HEK293 (cell line): ENCODE measurements around the gene PROSER1.

ENCODE experiments used
- HOXA7 ChIP-seq: sonication (generic); formaldehyde crosslinking; IDR thresholded peaks from 2 replicates; pipeline ENCODE4 v1.8.1; 2022; ENCODE audit warnings: missing genetic modification reagents, borderline replicate concordance
- KLF9 ChIP-seq: fragments of 450-650 bp; formaldehyde crosslinking; IDR thresholded peaks from 2 replicates; pipeline ENCODE4 v1.5.1; 2016; ENCODE audit warnings: missing biosample characterization, missing genetic modification characterization, low read depth
- MYNN ChIP-seq: fragments of 450-650 bp; formaldehyde crosslinking; IDR thresholded peaks from 2 replicates; pipeline ENCODE4 v1.5.1; 2016; ENCODE audit warnings: missing biosample characterization, missing genetic modification characterization, borderline replicate concordance
- SP3 ChIP-seq: fragments of 450-650 bp; formaldehyde crosslinking; IDR thresholded peaks from 2 replicates; pipeline ENCODE4 v1.5.1; 2016; ENCODE audit warnings: missing biosample characterization, missing genetic modification characterization
- ZNF214 ChIP-seq: fragments of 450-650 bp; formaldehyde crosslinking; IDR thresholded peaks from 2 replicates; pipeline ENCODE4 v1.5.1; 2017; ENCODE audit warnings: missing biosample characterization, mild to moderate bottlenecking, missing genetic modification characterization, borderline replicate concordance
- ZNF23 ChIP-seq: fragments of 450-650 bp; formaldehyde crosslinking; IDR thresholded peaks from 2 replicates; pipeline ENCODE4 v1.5.1; 2016; ENCODE audit warnings: missing biosample characterization, missing genetic modification characterization, borderline replicate concordance
- ZNF426 ChIP-seq: fragments of 450-650 bp; formaldehyde crosslinking; IDR thresholded peaks from 2 replicates; pipeline ENCODE4 v1.5.1; 2017; ENCODE audit warnings: missing biosample characterization, missing genetic modification characterization, mild to moderate bottlenecking, inconsistent platforms, moderate library complexity
- ZNF514 ChIP-seq: fragments of 450-650 bp; formaldehyde crosslinking; IDR thresholded peaks from 2 replicates; pipeline ENCODE4 v1.5.1; 2016; ENCODE audit warnings: missing biosample characterization, missing genetic modification characterization
- ZNF623 ChIP-seq: fragments of 450-650 bp; formaldehyde crosslinking; IDR thresholded peaks from 2 replicates; pipeline ENCODE4 v1.5.1; 2016; ENCODE audit warnings: missing biosample characterization, missing genetic modification characterization
- TF ChIP-seq, protein P1 (sequence below): fragments of 450-650 bp; formaldehyde crosslinking; IDR thresholded peaks from 2 replicates; pipeline ENCODE4 v1.5.1; 2016; ENCODE audit warnings: missing biosample characterization, missing genetic modification characterization
- TF ChIP-seq, protein P2 (sequence below): fragments of 450-650 bp; formaldehyde crosslinking; IDR thresholded peaks from 2 replicates; pipeline ENCODE4 v1.5.1; 2016; ENCODE audit warnings: missing biosample characterization, missing genetic modification characterization
- TF ChIP-seq, protein P3 (sequence below): fragments of 450-650 bp; formaldehyde crosslinking; IDR thresholded peaks from 2 replicates; pipeline ENCODE4 v1.5.1; 2016; ENCODE audit warnings: missing biosample characterization, missing genetic modification characterization
- TF ChIP-seq, protein P4 (sequence below): fragments of 450-650 bp; IDR thresholded peaks from 2 replicates; pipeline ENCODE4 v1.5.1; 2018; ENCODE audit warnings: missing biosample characterization, mild to moderate bottlenecking, missing genetic modification characterization
- TF ChIP-seq, protein P5 (sequence below): IDR thresholded peaks from 2 replicates; pipeline ENCODE4 v1.6.1; 2011; ENCODE audit warnings: mild to moderate bottlenecking, low read depth, low read length, borderline replicate concordance

DNA sequence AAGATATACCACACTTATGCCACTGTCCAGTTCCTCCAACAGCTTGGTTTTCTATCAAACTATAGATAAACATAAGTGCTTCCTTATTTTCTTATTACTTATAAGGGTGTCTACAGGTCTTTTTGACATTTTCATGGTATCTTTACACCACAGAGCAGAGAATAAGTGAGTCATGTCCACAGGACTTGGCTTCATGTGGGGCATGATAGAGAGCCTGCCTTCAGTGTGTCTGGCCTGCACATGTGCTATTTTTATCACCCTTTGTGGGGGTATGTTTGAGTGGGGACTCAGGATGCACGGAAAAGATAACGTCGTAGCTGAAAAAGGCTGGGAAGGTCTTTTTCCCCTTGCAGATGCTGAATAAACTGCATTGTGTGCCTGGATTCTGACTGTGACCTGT is 39.1 kb downstream of the PROSER1 start:
- TF ChIP-seq, protein P1, sequence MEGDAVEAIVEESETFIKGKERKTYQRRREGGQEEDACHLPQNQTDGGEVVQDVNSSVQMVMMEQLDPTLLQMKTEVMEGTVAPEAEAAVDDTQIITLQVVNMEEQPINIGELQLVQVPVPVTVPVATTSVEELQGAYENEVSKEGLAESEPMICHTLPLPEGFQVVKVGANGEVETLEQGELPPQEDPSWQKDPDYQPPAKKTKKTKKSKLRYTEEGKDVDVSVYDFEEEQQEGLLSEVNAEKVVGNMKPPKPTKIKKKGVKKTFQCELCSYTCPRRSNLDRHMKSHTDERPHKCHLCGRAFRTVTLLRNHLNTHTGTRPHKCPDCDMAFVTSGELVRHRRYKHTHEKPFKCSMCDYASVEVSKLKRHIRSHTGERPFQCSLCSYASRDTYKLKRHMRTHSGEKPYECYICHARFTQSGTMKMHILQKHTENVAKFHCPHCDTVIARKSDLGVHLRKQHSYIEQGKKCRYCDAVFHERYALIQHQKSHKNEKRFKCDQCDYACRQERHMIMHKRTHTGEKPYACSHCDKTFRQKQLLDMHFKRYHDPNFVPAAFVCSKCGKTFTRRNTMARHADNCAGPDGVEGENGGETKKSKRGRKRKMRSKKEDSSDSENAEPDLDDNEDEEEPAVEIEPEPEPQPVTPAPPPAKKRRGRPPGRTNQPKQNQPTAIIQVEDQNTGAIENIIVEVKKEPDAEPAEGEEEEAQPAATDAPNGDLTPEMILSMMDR: no peak
- TF ChIP-seq MYNN (tag by site-specific recombination) (no peak), ZNF426 (tag by site-specific recombination) (no peak), ZNF214 (tag by site-specific recombination) (no peak), KLF9 (no peak), ZNF623 (tag by site-specific recombination) (no peak), ZNF23 (tag by site-specific recombination) (no peak), ZNF514 (tag by site-specific recombination) (no peak), SP3 (tag by site-specific recombination) (no peak), HOXA7 (no peak)
- TF ChIP-seq, protein P2, sequence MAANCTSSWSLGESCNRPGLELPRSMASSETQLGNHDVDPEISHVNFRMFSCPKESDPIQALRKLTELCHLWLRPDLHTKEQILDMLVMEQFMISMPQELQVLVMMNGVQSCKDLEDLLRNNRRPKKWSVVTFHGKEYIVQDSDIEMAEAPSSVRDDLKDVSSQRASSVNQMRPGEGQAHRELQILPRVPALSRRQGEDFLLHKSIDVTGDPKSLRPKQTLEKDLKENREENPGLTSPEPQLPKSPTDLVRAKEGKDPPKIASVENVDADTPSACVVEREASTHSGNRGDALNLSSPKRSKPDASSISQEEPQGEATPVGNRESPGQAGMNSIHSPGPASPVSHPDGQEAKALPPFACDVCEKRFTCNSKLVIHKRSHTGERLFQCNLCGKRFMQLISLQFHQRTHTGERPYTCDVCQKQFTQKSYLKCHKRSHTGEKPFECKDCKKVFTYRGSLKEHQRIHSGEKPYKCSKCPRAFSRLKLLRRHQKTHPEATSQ (tag by site-specific recombination): no peak
- TF ChIP-seq, protein P3, sequence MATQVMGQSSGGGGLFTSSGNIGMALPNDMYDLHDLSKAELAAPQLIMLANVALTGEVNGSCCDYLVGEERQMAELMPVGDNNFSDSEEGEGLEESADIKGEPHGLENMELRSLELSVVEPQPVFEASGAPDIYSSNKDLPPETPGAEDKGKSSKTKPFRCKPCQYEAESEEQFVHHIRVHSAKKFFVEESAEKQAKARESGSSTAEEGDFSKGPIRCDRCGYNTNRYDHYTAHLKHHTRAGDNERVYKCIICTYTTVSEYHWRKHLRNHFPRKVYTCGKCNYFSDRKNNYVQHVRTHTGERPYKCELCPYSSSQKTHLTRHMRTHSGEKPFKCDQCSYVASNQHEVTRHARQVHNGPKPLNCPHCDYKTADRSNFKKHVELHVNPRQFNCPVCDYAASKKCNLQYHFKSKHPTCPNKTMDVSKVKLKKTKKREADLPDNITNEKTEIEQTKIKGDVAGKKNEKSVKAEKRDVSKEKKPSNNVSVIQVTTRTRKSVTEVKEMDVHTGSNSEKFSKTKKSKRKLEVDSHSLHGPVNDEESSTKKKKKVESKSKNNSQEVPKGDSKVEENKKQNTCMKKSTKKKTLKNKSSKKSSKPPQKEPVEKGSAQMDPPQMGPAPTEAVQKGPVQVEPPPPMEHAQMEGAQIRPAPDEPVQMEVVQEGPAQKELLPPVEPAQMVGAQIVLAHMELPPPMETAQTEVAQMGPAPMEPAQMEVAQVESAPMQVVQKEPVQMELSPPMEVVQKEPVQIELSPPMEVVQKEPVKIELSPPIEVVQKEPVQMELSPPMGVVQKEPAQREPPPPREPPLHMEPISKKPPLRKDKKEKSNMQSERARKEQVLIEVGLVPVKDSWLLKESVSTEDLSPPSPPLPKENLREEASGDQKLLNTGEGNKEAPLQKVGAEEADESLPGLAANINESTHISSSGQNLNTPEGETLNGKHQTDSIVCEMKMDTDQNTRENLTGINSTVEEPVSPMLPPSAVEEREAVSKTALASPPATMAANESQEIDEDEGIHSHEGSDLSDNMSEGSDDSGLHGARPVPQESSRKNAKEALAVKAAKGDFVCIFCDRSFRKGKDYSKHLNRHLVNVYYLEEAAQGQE: no peak
- TF ChIP-seq, protein P4, sequence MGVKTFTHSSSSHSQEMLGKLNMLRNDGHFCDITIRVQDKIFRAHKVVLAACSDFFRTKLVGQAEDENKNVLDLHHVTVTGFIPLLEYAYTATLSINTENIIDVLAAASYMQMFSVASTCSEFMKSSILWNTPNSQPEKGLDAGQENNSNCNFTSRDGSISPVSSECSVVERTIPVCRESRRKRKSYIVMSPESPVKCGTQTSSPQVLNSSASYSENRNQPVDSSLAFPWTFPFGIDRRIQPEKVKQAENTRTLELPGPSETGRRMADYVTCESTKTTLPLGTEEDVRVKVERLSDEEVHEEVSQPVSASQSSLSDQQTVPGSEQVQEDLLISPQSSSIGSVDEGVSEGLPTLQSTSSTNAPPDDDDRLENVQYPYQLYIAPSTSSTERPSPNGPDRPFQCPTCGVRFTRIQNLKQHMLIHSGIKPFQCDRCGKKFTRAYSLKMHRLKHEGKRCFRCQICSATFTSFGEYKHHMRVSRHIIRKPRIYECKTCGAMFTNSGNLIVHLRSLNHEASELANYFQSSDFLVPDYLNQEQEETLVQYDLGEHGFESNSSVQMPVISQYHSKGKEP (tag by site-specific recombination): no peak
- TF ChIP-seq, protein P5, sequence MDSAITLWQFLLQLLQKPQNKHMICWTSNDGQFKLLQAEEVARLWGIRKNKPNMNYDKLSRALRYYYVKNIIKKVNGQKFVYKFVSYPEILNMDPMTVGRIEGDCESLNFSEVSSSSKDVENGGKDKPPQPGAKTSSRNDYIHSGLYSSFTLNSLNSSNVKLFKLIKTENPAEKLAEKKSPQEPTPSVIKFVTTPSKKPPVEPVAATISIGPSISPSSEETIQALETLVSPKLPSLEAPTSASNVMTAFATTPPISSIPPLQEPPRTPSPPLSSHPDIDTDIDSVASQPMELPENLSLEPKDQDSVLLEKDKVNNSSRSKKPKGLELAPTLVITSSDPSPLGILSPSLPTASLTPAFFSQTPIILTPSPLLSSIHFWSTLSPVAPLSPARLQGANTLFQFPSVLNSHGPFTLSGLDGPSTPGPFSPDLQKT: no peak
